GM18499 (cell line): ENCODE measurements around the gene SNX7.
A peak's percentile ranks its signal among the peaks of the same experiment; 100 is the strongest.

Experiments
- ATAC-seq: cut with Tn5 transposase; IDR thresholded peaks from one replicate; pipeline ENCODE4 v1.9.1; 2021; ENCODE audit warnings: moderate number of reproducible peaks; ENCODE audit not compliant: insufficient read depth, unreplicated experiment

Gene SNX7, protein sequence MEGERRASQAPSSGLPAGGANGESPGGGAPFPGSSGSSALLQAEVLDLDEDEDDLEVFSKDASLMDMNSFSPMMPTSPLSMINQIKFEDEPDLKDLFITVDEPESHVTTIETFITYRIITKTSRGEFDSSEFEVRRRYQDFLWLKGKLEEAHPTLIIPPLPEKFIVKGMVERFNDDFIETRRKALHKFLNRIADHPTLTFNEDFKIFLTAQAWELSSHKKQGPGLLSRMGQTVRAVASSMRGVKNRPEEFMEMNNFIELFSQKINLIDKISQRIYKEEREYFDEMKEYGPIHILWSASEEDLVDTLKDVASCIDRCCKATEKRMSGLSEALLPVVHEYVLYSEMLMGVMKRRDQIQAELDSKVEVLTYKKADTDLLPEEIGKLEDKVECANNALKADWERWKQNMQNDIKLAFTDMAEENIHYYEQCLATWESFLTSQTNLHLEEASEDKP

DNA sequence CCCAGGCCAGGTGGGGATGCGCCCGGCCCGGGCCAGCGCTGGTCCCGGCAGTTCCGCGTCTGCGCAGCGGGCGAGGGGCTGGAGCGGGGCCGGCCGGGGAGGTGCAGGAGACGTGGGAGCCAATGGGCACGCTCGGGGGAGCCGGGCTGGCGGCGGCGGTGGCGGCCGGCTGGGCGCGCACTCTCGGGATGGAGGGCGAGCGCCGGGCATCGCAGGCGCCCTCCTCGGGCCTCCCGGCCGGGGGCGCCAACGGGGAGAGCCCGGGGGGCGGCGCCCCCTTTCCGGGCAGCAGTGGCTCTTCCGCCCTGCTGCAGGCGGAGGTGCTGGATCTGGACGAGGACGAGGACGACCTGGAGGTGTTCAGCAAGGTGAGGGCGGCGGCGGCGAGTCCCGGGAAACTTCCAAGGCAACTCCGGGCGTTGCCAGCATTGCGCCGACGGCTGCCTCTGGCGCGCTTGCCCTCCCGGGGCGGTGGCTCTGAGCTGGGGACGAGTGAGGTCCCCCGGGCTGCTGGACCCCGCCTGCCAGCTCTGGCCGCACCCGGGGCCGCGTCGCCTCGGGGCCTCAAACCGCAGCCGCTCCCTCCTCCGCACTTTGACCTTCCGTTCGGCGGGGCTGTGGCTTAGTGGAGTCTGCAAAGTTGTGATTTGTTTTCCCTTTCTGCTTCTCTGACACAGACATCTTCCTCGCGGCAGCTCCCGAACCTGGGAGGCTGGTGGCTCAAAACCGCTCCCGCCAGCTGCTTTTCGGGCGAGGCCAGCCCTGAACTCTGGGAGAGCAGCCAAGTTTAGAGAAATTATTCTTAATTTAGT lies at the start of gene SNX7:
Gene SNX7 (plus strand): TSS at position 178 of the 812 bp plus-strand sequence. CDS start 11 bp downstream, at position 189.
- no peak for ATAC-seq

DNA sequence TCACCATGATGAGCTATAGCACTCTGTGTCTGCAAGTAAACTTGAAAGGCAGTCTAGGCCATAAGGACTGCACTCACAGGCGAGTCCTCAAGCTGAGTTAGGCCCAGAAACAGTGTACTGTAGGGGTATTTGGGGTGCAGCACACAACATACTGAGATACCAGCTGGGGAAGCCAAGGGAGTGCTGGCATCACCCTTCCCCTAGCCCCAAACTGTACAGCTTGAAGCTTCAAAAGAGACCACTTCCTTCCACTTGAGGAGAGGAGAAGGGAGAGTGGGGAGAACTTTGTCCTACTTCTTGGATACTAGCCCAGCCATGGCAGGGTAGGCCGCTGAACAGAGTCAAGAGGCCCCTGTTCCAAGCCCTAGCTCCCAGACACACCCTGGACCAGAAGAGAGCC lies 24.2 kb upstream of the SNX7 start:
- no peak for ATAC-seq

DNA sequence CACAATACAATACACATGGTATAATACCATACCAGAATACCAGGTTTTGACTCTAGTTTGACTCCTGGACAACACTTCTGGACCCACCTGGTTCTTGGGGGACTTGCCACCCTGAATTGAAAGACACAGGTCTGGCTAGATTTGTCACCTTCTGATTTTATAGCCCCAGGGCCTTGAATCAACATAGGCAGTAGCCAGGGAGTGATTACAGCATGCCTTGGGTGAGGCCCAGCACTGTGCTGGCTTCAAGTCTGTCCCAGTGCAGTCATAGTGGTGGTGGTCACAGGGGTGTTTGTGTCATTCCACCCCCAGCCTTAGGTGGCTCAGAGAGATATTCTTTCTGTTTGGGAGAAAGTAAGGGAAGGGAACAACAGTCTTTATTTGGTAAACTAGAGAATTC lies 23.3 kb upstream of the SNX7 start:
- no peak for ATAC-seq

DNA sequence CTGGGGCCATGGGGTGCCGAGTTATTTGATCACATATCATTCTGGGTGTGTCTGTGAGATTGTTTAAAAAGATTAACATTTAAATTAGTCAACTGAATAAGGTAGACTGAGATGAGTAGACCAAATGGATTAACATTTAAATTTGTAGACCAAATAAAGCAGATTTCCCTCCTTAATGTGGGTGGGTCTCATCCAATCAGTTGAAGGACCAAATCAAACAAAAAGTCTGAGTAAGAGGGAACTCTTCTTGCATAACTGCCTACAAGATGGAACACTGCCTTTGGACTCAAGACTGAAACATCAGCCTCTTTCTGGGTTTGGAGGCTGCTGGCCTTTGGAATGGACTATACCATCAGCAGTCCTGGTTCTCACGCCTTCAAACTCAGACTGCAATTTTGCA lies 17.0 kb upstream of the SNX7 start:
- ATAC-seq: no peak

DNA sequence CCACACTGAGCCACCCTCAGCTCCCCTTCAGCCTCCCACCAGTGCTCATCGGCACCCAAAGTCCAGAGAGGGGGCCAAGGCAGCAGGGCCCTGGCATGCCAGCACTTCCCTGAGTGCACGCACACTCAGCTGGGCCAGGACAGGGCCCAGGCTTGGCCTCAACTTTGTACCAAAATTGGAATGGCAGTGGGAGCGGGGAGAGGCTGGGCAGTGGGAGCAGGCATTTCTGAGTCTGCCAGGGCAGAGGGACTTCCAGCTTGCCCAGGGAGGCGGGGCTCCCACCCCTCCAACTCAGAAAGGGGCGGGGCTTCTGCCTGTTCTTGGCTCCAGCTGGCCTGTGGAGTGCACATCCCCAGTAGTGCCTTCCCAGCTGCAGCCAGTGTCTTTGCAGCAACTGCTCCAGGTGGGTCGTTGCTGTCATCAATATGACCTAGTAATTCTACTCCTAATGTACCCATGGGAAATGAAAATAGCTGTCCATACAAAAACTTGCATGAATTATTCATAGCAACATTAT lies 10.3 kb upstream of the SNX7 start:
- no peak for ATAC-seq

DNA sequence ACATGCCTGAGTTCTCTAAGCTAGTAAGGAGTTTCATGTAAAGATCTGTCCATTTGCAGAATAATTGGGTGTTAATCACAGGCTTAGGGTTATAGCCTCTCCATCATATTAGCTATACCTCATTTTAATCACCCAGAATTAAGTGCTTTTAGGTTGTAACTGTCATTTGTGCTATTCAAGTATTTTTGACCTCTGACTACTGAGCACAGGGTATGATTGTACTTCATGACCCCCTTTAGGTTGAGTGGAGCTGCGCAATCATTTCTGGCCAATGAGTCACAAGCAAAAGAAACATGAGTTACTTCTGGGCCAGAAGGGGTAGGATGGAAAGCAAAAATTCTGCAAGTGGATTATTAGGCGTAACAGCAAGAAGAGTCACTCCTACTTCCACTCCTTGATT lies 8.4 kb upstream of the SNX7 start:
- no peak for ATAC-seq

DNA sequence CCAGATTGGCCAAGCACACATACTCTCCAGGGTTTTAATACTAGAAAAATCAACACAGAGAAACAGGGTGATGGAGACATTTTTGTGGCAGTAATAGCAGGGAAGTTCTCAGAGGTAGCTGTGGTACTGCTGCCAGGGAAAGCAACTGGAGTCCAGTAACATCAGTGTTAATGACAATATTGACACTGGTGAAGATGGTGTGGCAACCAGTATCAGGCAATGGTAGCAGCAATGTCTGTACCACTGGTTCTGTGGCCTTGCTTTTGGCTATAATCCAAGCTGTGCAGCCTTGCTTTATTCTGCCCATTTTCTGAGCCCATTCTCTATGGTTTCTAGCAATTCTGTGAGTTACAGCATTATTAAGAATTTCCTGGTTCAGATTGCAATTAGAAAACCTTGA lies 1.6 kb upstream of the SNX7 start:
- no peak for ATAC-seq

DNA sequence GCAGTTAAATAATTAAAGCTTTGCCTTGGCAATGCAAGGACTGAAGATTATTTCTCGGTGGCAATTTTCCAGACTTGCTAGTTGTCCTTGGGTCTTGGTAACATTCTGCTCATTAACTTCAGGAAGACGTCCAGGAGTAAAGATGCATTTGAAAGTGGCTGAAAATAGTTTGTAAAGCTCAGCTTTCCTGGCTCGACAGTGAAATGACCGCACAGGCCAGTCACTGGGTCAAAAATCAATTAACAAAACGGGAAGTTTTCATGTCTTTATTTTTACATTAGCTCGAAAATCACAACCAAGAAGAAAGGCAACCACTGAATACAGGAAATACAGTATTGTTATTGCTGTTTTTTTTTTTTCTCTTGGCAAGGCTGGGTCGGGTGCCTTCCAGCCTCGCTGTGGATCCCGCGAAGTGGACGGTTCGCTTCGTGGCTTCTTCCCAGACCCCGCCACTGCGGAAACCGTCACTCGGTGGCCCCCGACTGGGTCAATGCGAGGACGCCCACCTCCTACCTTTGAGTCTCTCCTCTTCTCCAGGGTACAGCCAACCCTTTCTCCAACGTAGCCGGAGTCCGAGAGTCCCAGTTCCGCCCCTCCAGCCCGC lies 479 bp upstream of the SNX7 start:
- ATAC-seq: no peak

DNA sequence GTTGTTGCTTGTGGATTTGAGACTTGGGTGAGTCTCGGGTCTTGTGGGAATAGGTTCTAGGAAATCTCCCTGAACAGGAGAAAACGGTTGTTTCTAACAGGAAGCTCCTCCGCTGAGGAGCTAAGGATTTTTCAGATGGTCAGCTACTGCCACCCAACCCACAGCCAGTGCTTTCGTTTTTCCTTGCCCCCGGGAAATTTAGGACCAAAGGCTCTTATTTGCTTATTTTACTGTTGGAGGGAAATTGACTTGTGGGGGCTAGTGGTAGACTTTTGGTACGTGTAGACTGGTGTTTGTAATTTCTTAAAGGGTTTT lies 792 bp downstream of the SNX7 start:
- ATAC-seq: no peak

DNA sequence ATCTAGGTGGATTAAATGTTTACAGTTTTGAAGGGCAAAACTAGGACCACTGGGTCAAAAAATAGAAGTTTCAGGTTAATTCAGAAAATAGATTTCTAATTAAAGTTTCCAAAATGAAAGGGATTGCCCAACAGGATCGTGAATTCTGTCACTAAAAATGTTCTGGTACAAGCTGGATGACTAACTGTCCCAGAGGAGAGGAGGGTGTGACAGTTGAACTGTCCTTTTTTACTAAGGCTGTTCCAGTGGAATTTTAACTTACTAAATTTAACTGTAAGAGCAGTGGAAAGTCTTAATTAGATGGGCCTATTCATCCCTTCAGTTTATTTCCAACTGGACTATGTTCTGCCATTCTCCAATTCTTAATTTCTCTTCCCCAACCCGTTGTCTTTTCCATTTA lies 7.2 kb downstream of the SNX7 start:
- ATAC-seq: no peak

DNA sequence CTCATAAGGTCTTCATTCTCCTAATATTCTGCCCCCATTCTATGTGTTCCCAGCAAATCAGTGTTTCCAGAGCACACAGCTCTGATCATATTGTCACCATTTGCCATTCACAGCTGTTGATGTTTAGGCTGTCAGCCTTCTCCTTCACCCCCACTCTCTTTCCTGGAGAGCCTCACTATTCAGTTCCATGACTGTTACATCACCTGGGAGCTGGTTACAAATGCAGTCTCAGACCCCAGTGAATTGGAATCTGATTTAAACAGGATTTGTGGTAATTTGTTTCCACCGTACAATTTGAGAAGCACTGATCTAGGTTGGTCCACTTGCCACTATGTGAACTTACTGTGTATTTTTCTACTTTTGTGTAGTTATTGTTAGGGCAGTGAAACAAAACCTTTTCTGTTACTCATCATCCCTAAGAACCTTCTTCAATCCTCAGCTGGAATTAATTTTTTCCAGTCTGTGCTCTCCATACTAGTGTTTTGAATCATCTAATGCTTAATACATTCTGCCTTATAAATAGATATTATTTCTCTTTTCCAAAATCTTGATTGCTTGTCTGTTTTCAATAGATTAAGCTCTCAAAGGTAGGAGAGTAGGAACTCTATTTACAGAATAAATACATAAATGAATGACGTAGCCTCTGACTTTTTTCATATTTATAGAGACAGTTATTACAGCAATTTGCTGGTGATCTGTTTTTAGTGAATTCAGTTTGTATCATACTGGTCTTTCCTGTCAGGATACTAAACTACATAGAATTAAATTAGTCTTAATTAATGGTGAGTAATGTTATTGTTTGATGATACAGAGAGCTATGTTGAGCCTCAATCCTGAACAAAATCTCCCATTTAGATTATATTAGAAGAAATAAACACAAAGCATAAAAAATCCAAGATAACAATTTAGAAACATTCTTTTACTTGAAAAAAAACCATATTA lies 8.1 kb downstream of the SNX7 start:
- ATAC-seq: no peak

DNA sequence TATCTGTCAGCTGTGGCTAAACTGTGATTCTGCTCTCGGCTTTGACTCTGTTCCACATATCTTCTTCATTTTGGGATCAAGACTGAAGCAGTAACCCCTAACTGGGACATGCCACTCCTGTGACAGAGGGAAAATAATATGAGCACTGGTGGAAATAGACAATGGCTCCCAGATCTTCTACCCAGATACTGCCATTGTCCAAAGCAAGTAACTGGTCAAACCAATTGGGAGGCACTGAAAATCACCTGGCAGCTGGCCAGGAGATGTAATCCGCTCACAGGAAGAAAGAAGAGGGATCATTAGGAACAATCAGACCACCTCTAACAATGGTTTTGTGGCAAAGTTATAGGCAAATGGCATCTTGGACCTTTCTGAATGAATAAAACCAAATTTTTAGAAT lies 10.7 kb downstream of the SNX7 start:
- no peak for ATAC-seq

DNA sequence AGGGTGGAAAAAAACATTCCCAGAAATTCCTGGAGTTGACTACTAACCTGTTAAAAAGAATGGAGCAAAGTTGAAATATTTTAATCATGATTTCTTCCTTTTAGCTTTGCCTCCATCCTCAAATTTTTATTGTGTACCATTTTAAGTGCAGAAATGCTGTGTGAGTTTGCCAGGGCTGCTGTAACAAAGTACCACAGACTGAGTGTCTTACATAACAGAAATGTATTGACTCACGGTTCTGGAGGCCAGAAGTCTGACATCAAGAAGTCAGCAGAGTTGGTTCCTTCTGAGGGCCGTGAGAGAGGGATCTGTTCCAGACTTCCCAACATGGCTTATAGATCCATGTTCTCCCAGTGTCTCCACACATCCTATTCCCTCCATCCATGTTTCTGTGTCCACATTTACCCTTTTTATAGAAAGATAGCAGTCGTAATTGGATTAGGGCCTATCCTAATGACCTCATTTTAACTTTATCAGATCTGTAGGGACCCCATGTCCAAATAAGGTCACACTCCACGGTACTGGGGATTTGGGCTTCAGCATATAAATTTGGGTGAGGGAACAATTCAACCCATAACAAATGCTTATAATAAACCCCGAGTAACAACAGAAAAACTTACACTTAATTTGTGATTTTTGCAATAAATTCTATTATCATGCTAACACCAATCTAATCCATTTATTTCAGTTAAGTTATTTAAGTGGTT lies 12.7 kb downstream of the SNX7 start:
- ATAC-seq: no peak

DNA sequence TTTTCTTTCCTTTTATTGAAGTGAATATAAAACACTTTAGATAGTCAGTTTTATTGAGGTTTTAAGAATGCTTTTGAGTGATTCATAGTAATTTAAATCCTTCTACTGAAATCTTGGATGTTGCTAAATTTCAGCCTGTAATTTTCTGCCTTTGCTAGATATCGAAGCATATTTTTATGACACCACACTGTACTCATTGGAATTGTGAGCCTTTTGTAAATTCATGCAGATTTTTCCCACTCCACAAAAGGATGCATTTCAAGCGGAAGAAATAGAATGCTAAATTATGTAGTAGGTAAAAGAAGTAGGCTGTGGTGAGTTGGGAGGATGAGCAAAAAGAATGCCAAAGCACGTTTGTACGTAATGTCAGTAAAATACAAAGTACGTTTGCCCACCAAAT lies 13.8 kb downstream of the SNX7 start:
- ATAC-seq: no peak

DNA sequence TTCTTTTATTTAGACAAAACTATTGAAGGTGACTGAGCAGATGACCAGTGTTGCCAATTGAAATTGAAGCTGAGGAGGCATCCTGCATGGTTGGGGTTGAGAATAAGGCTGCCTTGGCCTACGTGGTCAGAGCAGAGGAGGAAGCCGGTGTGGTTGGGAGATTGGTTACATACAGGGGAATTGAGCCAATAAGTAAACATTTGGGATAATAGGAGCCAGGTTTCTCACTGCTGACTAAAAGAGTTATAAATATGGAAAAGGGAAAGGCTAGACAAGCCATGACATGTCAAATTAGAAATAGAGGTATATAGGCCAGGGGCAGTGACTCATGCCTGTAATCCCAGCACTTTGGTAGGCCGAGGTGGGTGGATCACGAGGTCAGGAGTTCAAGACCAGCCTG lies 15.8 kb downstream of the SNX7 start:
- ATAC-seq: no peak

DNA sequence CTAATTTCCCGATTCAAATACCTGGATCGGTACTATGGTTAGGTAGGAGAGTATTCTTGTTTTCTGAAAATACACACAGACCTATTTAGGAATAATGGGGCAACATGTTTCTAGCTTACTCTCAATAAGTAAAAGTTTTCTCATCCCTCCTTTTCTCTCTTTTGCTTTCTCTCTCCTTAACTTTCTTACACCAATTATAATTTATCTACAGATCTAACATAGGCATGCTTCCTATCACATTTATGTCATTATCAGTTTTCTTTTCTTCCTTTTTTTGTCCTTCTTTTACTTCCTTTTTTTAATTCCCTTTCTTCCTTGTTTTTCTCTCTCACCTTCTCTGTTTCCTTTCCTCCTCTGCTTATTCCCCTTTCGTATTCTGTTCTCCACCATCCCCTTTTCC lies 20.3 kb downstream of the SNX7 start:
- no peak for ATAC-seq

DNA sequence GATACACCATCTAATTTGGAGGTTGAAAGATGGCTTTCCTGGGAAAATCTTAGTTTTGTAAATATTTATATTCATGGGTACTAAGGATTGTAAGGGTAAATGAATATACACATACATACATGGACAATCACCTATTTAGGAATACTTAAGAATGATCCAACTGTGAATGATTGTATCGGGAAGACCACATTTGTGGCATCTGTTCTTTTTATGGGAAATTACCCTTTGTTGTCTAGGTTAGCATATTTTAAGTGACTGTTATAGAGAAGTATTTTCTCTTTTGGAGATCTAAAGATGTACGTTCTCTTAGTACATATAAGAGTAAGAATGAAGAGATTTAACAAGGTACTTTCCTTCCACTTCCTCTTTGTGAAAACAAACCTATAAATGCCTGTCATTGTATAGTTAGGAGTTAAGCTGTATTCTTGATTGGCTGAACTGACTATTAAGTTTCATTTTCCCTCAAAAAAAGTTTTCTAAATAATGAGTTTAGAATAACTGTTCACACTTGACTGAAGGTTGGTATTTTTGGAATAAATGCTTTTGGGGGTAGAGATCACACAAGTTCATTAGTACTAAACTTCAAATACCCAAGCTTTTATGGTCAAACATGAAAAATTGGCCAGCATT lies 26.7 kb downstream of the SNX7 start:
- peak; percentile 78 for ATAC-seq

DNA sequence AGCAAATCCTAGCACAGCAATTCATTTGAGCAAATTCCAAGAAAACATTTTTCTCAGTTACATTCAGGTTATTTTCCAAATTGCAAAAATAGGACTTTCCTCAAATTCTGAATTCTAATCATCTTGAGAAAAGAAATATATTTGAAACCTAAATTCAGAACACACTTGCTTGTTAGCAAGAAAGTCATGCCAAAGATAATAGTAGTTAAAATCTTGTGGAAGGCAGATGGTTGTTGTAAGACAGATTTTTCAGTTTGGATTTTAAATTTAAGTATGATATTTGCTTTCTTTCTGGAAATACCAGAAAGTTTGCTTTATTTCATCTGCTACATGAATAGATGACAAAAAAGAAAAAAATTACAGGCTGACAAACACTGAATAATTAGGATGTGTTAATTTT lies 29.1 kb downstream of the SNX7 start:
- no peak for ATAC-seq

DNA sequence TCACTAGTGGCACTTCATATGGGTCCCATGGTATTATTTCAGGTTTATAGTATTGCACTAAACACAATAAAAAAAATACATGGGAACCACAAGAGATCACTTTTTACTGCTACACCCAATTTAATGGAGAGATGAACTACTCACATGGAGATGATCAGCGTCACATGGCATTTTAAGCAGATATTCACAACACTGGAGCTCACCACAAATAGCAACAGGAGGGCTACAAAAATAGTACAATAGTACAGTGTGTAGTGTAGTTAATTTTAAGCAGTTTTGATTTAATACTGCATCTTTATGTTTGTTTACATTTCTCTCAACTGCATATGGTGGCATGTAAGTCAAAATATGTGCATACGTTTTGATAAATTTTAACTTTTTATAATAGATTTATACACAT lies 31.0 kb downstream of the SNX7 start:
- ATAC-seq: no peak
